22Rv1 (cell line): ENCODE results near the gene SETD5.

Source experiments
- H3K27ac ChIP-seq: fragments of 450-650 bp; 2 replicates; pipeline ENCODE4 v1.5.1; 2017
- CTCF ChIP-seq: fragments of 450-650 bp; IDR thresholded peaks from 2 replicates; pipeline ENCODE4 v1.5.1; 2017; ENCODE audit warnings: mild to moderate bottlenecking
- ZFX ChIP-seq: fragments of 450-650 bp; IDR thresholded peaks from 2 replicates; pipeline ENCODE4 v1.6.1; 2017; ENCODE audit warnings: antibody characterized with exemption, borderline replicate concordance

Gene SETD5

GRCh38 chr3:9403463-9403862 is 6.0 kb downstream of the SETD5 start:
- TF ChIP-seq CTCF = no peak
- no peak for TF ChIP-seq ZFX
- H3K27ac ChIP-seq = peak overlapping the region; percentile 97

- no peak overlapping the region for H3K27ac ChIP-seq
- TF ChIP-seq ZFX (no peak), CTCF (no peak)
Observed at GRCh38 chr3:9404680-9405079, 7.3 kb downstream of the SETD5 start.

- no peak for TF ChIP-seq ZFX
- TF ChIP-seq CTCF = no peak
- no peak overlapping the region for H3K27ac ChIP-seq
Observed at GRCh38 chr3:9405756-9406155, 8.3 kb downstream of the SETD5 start.

- no peak overlapping the region for H3K27ac ChIP-seq
- no peak for TF ChIP-seq ZFX
- no peak for TF ChIP-seq CTCF
Observed at GRCh38 chr3:9406856-9407626, 9.6 kb downstream of the SETD5 start.

- TF ChIP-seq ZFX (no peak), CTCF (no peak)
- no peak overlapping the region for H3K27ac ChIP-seq
Observed at GRCh38 chr3:9408061-9408460, 10.6 kb downstream of the SETD5 start.

GRCh38 chr3:9408546-9408945 is 11.1 kb downstream of the SETD5 start:
- no peak for TF ChIP-seq CTCF
- TF ChIP-seq ZFX = no peak
- no peak overlapping the region for H3K27ac ChIP-seq

- TF ChIP-seq CTCF (no peak), ZFX (no peak)
- peak overlapping the region; percentile 2; the same call in 1 of the 2 replicates for H3K27ac ChIP-seq
Observed at GRCh38 chr3:9409981-9410854, 12.8 kb downstream of the SETD5 start.
